HG02943 (cell line): ENCODE results near the gene SPRR3.
"Not testable (repeated sequence)": the region's sequence is repeated elsewhere in the genome, so short reads cannot be mapped to it uniquely, and the experiment has no call there.

Experiments
- ATAC-seq: cut with Tn5 transposase; IDR thresholded peaks from one replicate; pipeline ENCODE4 v1.9.1; 2021; ENCODE audit warnings: mild to moderate bottlenecking, low read depth, moderate library complexity; ENCODE audit not compliant: unreplicated experiment

The SPRR3 gene

DNA sequence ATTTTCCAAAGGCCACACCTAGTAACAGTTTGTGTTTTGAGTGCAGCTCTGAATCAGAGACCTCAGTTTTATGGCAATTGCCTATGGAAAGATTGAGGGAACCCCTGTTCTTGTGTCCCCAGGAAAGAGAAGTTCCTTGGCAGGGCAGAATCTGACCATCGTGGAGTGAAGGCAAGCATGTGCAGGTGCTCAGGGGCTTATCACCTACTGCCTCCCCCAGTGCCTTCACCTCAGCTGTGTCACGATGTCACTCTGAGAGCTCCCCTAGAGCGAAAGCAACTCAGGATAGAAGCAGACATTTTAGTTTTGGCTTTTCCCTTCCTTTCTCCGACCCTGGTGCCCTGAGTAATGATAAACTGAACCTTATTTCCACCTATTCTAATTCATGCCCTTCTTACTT is 19.5 kb upstream of the SPRR3 start:
- no peak for ATAC-seq

DNA sequence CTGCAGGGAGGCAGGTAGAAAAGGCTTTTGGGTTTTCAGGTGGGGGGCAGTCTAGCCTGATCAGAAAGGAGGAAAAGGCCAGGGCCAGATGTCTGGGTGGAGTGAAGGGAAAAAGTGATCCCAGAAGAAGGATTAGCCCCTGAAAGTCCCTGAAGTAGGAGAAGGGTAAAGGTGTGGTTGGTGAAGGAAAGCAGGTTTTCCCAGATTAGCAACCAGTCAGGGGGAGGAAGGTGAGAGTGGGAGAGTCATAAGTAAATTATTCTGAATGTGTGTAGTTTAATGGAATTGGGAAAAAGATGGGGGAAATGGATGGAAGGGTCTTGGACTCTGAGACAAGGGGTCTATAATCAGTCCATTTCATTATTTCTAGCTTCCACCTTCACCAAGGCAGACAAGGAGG is 18.3 kb upstream of the SPRR3 start:
- no peak for ATAC-seq

DNA sequence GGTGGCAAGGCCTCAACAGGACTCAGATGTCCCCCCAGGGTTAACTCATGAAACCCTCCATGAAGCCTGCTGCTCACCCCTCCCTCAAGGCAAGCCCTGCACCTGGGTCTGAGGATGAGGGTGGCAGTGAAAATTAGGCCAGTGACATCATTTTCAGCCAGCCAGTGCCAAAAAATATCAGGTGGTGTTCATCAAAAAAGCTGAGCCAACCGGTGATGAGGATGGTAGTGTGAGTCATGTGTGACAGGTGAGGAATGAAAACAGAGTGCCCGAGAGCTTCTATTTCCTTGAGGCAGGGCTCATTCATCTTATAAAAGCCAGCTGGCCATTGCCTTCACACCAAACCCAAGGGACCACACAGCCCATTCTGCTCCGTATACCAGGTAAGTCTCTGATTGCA is 17.8 kb upstream of the SPRR3 start, which contains the start of gene SPRR1A:
SPRR1A (plus strand) TSS at position 339 of the 400 bp plus-strand sequence. CDS start 1,150 bp downstream, outside the sequence.
- no peak for ATAC-seq

- ATAC-seq = no peak
Observed at GRCh38 chr1:152986578-152986977, 15.0 kb upstream of the SPRR3 start.

DNA sequence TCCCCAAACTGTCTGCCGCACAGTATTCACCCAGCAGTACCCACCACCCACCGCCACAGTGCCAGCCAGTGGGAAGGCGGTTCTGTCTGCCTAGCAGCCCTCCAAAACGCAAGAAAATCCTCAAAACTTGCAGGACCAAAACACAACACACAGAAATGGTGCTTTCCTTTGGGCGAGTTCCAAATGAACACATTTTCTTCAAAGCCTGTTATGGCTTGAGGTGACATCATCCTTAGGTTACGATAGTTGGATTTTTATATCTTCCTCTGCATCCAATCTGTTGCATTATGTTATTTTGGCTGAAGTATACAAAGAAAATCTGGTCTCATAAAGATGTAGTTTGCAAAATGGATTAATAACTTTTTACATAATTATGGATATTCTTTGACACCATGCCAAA is 8.4 kb upstream of the SPRR3 start:
- no peak for ATAC-seq

GRCh38 chr1:152995842-152996241 is 5.7 kb upstream of the SPRR3 start:
- no peak for ATAC-seq

DNA sequence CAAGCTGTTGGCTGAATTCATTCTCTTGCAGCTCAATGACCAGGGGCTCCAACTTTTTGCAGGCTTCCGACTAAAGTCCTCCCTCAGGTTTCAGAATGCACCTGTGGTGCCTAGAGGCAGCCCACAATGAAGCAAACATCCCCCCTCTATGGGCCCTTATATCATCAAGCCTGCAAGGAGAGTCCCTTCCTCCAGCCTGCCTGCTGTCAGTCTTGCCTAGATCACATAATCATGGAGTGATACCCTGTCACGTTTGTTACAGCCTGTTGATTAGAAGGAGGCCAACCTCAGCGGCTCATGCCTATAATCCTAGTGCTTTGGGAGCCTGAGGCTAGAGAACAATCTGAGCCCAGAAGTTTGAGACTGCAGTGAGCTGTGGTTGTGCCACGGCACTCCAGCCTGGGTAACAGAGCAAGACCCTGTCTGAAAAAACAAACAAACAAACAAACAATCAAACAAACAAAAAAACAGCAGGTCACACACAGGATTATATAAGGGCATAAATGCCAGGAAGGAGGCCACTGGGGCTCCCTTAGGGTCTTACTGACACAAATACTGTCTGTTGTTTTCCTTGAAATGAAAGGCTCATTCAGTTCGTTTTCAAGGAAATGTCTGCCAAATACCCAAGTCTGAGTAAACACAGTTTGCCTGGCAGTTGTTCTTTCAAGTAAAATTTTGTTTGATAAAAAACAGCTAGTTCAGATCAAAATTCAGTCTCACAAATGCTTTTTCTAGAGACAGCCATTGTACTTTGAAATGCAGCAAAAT is 4.7 kb upstream of the SPRR3 start:
- no peak for ATAC-seq

DNA sequence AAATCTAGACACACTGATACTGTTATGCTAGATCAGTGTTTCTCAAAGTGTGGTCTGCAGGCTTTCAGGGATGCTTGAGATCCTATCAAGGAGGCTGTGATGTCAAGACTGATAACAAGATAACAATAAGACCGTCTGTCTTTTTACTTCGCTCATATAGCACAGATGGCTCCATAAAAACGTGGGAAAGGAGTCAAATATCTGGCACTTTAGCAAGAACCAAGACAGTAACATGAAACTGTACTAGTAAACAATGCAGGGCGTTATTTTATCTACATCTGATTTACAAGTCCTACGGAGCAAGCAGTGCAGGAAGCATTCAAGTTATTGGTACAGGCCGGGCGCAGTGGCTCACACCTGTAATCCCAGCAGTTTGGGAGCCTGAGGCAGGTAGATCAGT is 3.6 kb upstream of the SPRR3 start:
- no peak for ATAC-seq

GRCh38 chr1:152998476-152998875 is 3.1 kb upstream of the SPRR3 start:
- ATAC-seq = no peak

DNA sequence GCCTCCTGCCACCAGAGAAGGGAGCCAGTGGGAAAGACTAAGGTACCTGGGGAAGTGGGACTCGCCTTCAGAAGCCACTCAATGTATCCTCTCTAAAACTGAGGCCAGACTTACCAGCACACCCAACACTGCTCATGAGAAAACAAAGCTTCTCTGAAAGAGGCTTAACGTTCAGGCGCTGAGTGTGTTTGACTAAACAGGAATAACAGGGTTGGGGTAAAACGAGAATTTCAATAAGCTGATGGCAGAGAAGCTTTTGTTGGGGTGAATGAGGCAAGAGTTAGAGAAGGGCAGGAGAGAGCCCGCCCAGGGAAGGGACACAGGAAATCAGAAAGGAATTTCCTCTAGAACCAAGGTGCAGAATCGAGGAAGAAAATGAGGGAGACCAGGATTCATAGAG is 1.7 kb upstream of the SPRR3 start:
- ATAC-seq = no peak

DNA sequence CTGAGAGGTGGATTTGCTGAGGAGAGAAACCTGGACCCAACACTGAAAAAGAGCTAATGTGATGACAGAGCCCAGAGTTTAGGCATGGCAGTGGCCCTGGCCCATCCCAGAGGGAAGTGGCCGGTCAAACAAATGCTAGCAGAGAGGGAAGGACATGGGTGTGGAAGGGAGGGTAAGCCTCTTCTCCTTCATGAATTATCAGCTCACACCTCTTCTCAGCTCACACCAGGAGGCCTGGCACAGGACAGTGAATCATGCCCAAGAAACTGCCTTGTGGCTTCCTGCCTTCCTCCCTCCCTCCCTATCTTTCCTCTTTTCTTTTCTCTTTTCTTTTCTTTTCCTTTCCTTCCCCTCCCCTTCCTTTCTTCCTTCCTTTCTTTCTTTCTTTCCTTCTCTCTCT is 1.3 kb upstream of the SPRR3 start:
- ATAC-seq = no peak

DNA sequence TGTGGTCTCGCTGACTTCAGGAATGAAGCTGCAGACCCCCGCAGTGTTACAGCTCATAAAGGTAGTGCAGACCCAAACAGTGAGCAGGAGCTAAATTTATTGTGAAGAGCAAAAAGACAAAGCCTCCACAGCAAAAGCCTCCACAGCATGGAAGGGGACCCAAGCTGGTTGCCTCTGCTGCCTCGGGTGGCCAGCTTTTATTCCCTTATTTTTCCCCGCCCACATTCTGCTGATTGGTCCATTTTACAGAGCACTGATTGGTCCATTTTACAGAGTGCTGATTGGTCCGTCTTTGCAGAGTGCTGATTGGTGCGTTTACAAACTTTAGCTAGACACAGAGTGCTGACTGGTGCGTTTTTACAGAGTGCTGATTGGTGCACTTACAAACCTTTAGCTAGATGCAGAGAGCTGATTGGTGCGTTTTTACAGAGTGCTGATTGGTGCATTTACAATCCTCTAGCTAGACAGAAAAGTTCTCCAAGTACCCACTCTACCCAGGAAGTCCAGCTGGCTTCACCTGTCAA is 9.7 kb downstream of the SPRR3 start:
- ATAC-seq = not testable (repeated sequence)

DNA sequence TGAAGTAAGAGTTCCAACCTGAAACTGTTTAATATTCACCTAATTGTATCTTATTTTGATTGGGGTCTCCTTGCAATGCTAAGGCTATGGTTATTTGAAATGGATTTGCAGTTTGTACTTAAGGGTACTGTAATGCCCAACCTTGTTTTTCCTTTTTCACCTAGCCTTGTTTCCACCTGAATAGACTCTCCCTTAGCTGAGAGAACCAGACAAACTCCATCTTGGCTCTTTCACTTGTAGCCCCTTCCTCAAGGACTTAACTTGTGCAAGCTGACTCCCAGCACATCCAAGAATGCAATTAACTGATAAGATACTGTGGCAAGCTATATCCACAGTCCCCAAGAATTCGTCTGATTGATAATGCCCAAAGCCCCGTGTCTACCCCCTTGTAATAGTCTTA is 20.3 kb downstream of the SPRR3 start:
- ATAC-seq = not testable (repeated sequence)

GRCh38 chr1:153022340-153022739 is 20.8 kb downstream of the SPRR3 start:
- not testable (repeated sequence) for ATAC-seq

DNA sequence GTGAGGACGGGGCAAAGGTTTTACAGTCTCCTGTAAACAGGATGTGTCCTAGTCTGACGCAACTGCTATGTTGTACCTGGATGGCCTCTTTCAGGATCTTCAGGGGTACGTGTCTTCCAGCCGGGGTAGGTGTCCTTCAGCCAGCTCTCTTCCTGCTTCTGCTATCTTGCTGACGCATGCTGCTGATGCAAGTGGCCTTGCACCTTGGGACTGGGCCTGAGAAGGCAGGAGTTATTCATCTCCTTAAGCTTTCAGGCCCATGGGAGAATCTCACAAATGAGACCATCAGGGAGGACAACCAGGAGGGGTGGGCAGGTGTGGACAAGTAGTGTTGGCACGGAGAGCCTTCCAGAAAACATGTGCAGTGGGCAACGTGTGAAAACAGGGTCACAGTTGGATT is 21.6 kb downstream of the SPRR3 start:
- ATAC-seq = no peak

DNA sequence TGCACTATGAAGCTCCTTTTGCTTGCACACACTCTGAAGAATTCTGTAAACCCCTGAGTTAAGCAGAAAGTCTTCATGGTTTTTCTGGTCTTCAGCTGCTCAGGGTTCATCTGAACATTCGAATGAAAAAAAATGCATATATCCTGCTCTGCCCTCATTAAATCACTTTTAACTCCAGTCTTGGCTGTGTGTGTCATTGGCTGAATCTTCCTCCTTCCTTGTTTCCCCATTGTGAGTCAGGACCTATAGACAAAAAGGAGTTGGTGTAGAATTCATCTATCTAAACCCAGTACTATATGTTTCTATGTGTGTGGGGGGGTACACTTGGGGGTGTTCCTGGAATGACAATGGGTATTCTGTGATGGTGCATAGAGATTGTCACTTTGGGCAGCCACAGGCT is 22.9 kb downstream of the SPRR3 start:
- no peak for ATAC-seq

DNA sequence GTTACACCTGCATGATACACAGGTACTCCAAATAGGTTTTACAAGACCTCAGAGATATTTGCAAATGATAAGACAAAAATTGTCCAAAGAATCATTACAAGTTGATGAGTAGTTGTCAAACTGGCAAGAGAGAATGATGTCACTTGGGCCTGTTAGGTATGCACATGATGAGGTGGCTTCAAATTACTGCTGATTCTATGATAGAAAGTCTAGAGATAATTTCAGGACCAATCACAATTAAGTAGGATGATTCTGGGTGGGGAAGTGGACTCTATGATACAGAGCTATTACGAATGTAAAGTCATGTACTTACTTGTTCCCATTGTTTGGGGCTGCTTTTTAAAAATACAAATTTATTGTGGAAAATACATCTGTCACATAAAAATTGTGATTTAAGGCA is 24.2 kb downstream of the SPRR3 start:
- ATAC-seq = no peak

- no peak for ATAC-seq
Observed at GRCh38 chr1:153028766-153029165, 27.2 kb downstream of the SPRR3 start.

GRCh38 chr1:153030895-153031294 is 29.3 kb downstream of the SPRR3 start, which contains the start of gene SPRR1B:
Gene SPRR1B (plus strand): TSS chr1:153031203. CDS start chr1:153032346, 1,143 bp downstream.
- no peak for ATAC-seq

DNA sequence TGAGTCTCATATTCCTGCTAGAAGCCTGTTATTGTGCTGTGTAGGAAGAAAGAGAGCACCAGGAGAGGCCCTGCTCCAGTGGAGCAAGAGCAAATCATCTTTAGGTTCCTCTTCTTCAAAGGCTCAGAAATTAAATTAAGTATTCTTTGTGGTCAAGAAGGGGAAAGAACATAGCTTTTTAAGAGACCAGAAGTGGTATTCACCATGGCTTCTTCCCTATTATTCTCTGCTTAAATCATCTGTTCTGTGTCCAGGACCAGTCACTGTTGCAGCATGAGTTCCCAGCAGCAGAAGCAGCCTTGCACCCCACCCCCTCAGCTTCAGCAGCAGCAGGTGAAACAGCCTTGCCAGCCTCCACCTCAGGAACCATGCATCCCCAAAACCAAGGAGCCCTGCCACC is 30.5 kb downstream of the SPRR3 start:
- no peak for ATAC-seq

DNA sequence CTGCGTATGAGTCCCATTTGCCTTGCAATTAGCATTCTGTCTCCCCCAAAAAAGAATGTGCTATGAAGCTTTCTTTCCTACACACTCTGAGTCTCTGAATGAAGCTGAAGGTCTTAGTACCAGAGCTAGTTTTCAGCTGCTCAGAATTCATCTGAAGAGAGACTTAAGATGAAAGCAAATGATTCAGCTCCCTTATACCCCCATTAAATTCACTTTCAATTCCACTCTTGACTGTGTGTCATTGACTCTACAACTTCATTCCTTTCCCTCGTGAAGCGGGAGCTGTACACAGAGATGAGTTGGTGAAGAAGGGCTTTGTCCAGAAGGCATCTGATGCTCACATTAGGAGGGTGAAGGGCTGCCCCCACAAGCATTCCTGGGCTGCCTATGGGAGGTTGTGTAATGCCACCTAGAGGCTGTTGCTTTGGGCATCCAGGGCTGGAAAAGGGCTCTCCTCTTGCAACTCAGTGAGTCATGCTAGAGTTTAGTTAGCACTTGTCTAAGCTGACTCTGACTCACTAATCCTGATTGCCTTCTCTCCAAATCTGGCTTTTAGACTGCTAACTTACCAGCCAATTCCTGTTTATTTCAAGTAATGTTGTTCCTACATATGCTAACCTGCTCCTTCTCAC is 31.2 kb downstream of the SPRR3 start:
- no peak for ATAC-seq

- ATAC-seq = no peak
Observed at GRCh38 chr1:153035211-153035610, 33.7 kb downstream of the SPRR3 start.
